Measurements from ENCODE around the gene ARMH3.
"Not testable (repeated sequence)": the region's sequence is repeated elsewhere in the genome, so short reads cannot be mapped to it uniquely, and the experiment has no call there.

ARMH3 gene

DNA sequence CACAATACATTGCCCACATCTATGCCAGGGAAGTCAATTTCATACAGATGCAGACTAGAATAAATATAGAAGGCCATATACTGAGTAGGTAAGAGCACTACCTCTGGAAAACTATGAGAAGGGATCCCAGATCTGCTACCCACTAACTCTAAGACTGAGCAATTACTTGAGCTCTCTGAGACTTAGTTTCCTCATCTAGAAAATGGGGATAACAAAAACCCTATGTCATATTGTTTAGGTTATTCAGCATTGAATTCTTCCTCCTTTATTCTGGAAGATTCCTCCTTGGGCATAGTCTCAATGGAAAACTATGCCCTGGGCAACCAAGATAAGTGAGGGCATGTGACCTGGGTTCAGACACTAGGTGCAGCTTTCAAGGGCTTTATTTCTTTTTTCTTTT, 4.0 kb upstream of the ARMH3 start:
- no peak overlapping the region for H3K4me3 ChIP-seq (ENCODE audit: low read depth, low read length)
- H3K4me1 ChIP-seq (ENCODE audit: control insufficient read depth in 1 of 2, insufficient read depth in 2 of 2, low read length in 2 of 2), result peaks cover 0 to 7% of the 10 kb centered on the region in 2 experiments
- no peak overlapping the region for H3K14ac ChIP-seq (ENCODE audit: low read length)
- H4K12ac ChIP-seq (ENCODE audit: low read depth, low read length), result no peak overlapping the region
- peaks cover 7% of the 10 kb centered on the region for H3K79me2 ChIP-seq (ENCODE audit: control insufficient read depth, insufficient read depth, low read length, poor library complexity)
- H3K23ac ChIP-seq (ENCODE audit: low read length), result no peak overlapping the region
- H3K36me3 ChIP-seq (ENCODE audit: control insufficient read depth in 1 of 2, insufficient read depth in 2 of 2, low read length in 2 of 2), result no peaks in the 10 kb centered on the region
- H3K27me3 ChIP-seq (ENCODE audit: insufficient read depth, low read length), result no peaks in the 10 kb centered on the region
- H3K4me2 ChIP-seq (ENCODE audit: low read length), result no peak overlapping the region
- no peak overlapping the region for H2BK5ac ChIP-seq (ENCODE audit: low read depth, low read length, poor library complexity)
- no peaks in the 10 kb centered on the region for H3K9me3 ChIP-seq (ENCODE audit: insufficient read depth, low read depth, low read length)
- no peak overlapping the region for H2BK120ac ChIP-seq (ENCODE audit: insufficient read depth, low read length, poor library complexity)
- H3K79me1 ChIP-seq (ENCODE audit: low read length), result peaks cover 11% of the 10 kb centered on the region
- H4K91ac ChIP-seq (ENCODE audit: low read depth, low read length), result no peak overlapping the region
- H3K4ac ChIP-seq (ENCODE audit: low read depth, low read length), result no peak overlapping the region
- no peak overlapping the region for H3K27ac ChIP-seq (ENCODE audit: low read depth, low read length)
- no peak overlapping the region for H2BK12ac ChIP-seq (ENCODE audit: low read length)
- no peak overlapping the region for H2AK5ac ChIP-seq (ENCODE audit: low read length)
- DNase-seq, result no peak
- H4K8ac ChIP-seq (ENCODE audit: low read depth, low read length), result no peak overlapping the region
- H3K18ac ChIP-seq (ENCODE audit: low read length), result no peak overlapping the region
- H3K9ac ChIP-seq (ENCODE audit: low read length), result no peak overlapping the region
- no peak overlapping the region for H2AFZ ChIP-seq (ENCODE audit: insufficient read depth, low read length, poor library complexity)

DNA sequence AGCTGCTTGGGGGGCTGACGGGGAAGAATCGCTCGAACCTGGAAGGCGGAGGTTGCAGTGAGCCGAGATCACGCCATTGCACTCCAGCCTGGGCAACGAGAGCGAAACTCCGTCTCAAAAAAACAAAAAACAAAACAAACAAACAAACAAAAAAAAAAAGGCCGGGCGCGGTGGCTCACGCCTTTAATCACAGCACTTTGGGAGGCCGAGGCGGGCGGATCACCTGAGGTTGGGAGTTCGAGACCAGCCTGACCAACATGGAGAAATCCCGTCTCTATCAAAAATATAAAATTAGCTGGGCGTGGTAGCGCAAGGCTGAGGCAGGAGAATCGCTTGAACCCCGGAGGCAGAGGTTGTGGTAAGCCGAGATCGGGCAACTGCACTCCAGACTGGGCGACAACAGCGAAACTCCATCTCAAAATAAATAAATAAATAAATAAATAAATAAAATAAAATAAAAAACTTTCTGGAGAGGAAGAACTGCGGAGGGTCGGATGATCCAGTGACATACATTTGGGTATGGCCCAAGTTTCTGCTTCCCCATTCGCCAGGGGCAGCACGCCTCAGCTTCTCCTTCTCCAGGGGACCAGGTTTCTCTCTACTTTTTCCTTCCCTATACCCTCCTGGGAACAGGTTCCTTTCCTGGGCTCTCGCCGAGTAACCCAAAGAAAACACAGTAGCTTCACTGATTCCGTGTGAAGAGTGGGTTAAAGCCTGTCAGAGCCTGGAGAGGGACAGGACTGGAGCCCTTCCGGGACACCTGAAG, 909 bp downstream of the ARMH3 start:
- not testable (repeated sequence) for H3K27me3 ChIP-seq (ENCODE audit: insufficient read depth, low read length); H2BK12ac ChIP-seq (ENCODE audit: low read length); H3K23ac ChIP-seq (ENCODE audit: low read length); H3K4me1 ChIP-seq (ENCODE audit: control insufficient read depth in 1 of 2, insufficient read depth in 2 of 2, low read length in 2 of 2); H2AK5ac ChIP-seq (ENCODE audit: low read length); H3K79me1 ChIP-seq (ENCODE audit: low read length); H3K36me3 ChIP-seq (ENCODE audit: control insufficient read depth in 1 of 2, insufficient read depth in 2 of 2, low read length in 2 of 2); H3K9me3 ChIP-seq (ENCODE audit: insufficient read depth, low read depth, low read length); H3K79me2 ChIP-seq (ENCODE audit: control insufficient read depth, insufficient read depth, low read length, poor library complexity); H4K12ac ChIP-seq (ENCODE audit: low read depth, low read length)
- Histone ChIP-seq H2BK120ac (ENCODE audit: insufficient read depth, low read length, poor library complexity) (peak overlapping the region; percentile 79), H3K4me3 (ENCODE audit: low read depth, low read length) (peak overlapping the region; percentile 89), H3K4ac (ENCODE audit: low read depth, low read length) (peak overlapping the region; percentile 39), H2BK5ac (ENCODE audit: low read depth, low read length, poor library complexity) (peak overlapping the region; percentile 86), H4K8ac (ENCODE audit: low read depth, low read length) (peak overlapping the region; percentile 90), H3K9ac (ENCODE audit: low read length) (peak overlapping the region; percentile 87), H2AFZ (ENCODE audit: insufficient read depth, low read length, poor library complexity) (peak overlapping the region; percentile 94), H3K14ac (ENCODE audit: low read length) (peak overlapping the region; percentile 86), H3K27ac (ENCODE audit: low read depth, low read length) (peak overlapping the region; percentile 89), H3K18ac (ENCODE audit: low read length) (peak overlapping the region; percentile 87), H4K91ac (ENCODE audit: low read depth, low read length) (peak overlapping the region; percentile 73), H3K4me2 (ENCODE audit: low read length) (peak overlapping the region; percentile 67)
- DNase-seq, result peak in 1 of 2 donors; percentile 60
- WGBS (ENCODE audit: extremely low coverage, insufficient coverage, insufficient read length), result no CpG with 5 or more reads among the region's 34 CpGs

DNA sequence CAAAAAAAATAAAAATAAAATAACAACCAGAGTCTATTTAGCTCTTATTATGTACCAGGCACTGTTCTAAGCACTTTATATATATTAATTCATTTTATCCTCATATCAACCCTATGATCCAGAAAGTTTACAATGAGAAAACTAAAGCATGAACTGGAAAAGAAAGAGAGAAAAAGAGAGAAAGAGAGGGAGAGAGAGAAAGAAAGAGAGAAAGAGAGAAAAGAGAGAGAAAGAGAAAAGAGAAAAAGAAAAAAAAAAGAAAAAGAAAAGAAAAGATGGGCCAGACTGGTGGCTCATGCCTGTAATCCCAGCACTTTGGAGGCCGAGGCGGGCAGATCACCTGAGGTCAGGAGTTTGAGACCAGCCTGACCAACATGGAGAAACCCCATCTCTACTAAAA, 9.9 kb downstream of the ARMH3 start:
- H2AFZ ChIP-seq (ENCODE audit: insufficient read depth, low read length, poor library complexity), result no peak overlapping the region

DNA sequence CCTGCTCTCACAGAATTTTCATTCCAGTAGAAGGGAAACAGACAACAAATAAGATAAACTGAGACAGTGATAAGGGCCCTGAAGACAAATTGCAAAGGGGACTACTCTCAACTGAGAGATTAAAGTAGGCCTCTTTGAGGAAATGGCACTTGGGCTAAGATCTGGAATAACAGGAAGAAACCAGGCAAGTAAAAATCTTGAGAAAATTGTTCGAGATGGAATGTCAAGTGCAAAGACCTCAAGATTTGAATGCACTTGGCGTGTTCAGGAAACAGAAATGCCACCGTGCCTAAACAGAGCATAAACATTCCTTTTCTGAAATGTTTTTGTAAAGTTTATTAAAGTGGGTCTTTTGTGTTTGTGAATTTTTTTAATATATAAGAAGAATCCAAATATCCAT, 10.7 kb downstream of the ARMH3 start:
- WGBS (ENCODE audit: extremely low coverage, insufficient coverage, insufficient read length), result no CpG with 5 or more reads among the region's 3 CpGs
- Histone ChIP-seq H3K14ac (ENCODE audit: low read length) (no peak overlapping the region), H2BK5ac (ENCODE audit: low read depth, low read length, poor library complexity) (no peak overlapping the region), H3K27me3 (ENCODE audit: insufficient read depth, low read length) (no peaks in the 10 kb centered on the region), H2BK120ac (ENCODE audit: insufficient read depth, low read length, poor library complexity) (no peak overlapping the region), H2AK5ac (ENCODE audit: low read length) (no peak overlapping the region), H2BK12ac (ENCODE audit: low read length) (no peak overlapping the region), H3K27ac (ENCODE audit: low read depth, low read length) (no peak overlapping the region), H3K9me3 (ENCODE audit: insufficient read depth, low read depth, low read length) (no peaks in the 10 kb centered on the region), H3K79me1 (ENCODE audit: low read length) (no peaks in the 10 kb centered on the region), H4K91ac (ENCODE audit: low read depth, low read length) (no peak overlapping the region), H3K18ac (ENCODE audit: low read length) (no peak overlapping the region), H3K4me2 (ENCODE audit: low read length) (no peak overlapping the region), H3K23ac (ENCODE audit: low read length) (no peak overlapping the region), H3K79me2 (ENCODE audit: control insufficient read depth, insufficient read depth, low read length, poor library complexity) (no peaks in the 10 kb centered on the region), H3K4ac (ENCODE audit: low read depth, low read length) (no peak overlapping the region), H3K36me3 (ENCODE audit: control insufficient read depth in 1 of 2, insufficient read depth in 2 of 2, low read length in 2 of 2) (no peaks in the 10 kb centered on the region), H3K4me3 (ENCODE audit: low read depth, low read length) (no peak overlapping the region), H4K12ac (ENCODE audit: low read depth, low read length) (no peak overlapping the region), H4K8ac (ENCODE audit: low read depth, low read length) (no peak overlapping the region), H3K9ac (ENCODE audit: low read length) (no peak overlapping the region), H3K4me1 (ENCODE audit: control insufficient read depth in 1 of 2, insufficient read depth in 2 of 2, low read length in 2 of 2) (no peaks in the 10 kb centered on the region), H2AFZ (ENCODE audit: insufficient read depth, low read length, poor library complexity) (no peak overlapping the region)
- DNase-seq, result no peak

More for the DNA sequence above, 9.9 kb downstream of the ARMH3 start:
- Histone ChIP-seq H3K79me1 (ENCODE audit: low read length) (no peaks in the 10 kb centered on the region), H3K4me1 (ENCODE audit: control insufficient read depth in 1 of 2, insufficient read depth in 2 of 2, low read length in 2 of 2) (no peaks in the 10 kb centered on the region), H3K4ac (ENCODE audit: low read depth, low read length) (no peak overlapping the region), H3K27me3 (ENCODE audit: insufficient read depth, low read length) (no peaks in the 10 kb centered on the region), H3K14ac (ENCODE audit: low read length) (no peak overlapping the region), H3K9ac (ENCODE audit: low read length) (no peak overlapping the region), H2BK5ac (ENCODE audit: low read depth, low read length, poor library complexity) (no peak overlapping the region), H3K79me2 (ENCODE audit: control insufficient read depth, insufficient read depth, low read length, poor library complexity) (no peaks in the 10 kb centered on the region), H4K91ac (ENCODE audit: low read depth, low read length) (no peak overlapping the region), H2AK5ac (ENCODE audit: low read length) (no peak overlapping the region), H3K4me2 (ENCODE audit: low read length) (no peak overlapping the region), H3K18ac (ENCODE audit: low read length) (no peak overlapping the region), H3K23ac (ENCODE audit: low read length) (no peak overlapping the region), H2BK12ac (ENCODE audit: low read length) (no peak overlapping the region), H4K12ac (ENCODE audit: low read depth, low read length) (no peak overlapping the region), H2BK120ac (ENCODE audit: insufficient read depth, low read length, poor library complexity) (no peak overlapping the region), H3K4me3 (ENCODE audit: low read depth, low read length) (no peak overlapping the region), H4K8ac (ENCODE audit: low read depth, low read length) (no peak overlapping the region), H3K27ac (ENCODE audit: low read depth, low read length) (no peak overlapping the region), H3K36me3 (ENCODE audit: control insufficient read depth in 1 of 2, insufficient read depth in 2 of 2, low read length in 2 of 2) (no peaks in the 10 kb centered on the region), H3K9me3 (ENCODE audit: insufficient read depth, low read depth, low read length) (no peaks in the 10 kb centered on the region)
- no CpG with 5 or more reads among the region's 2 CpGs for WGBS (ENCODE audit: extremely low coverage, insufficient coverage, insufficient read length)
- no peak for DNase-seq

All from trophoblast cell (in vitro differentiated cells and primary cell).